IMR-90 (cell line): Measurements from ENCODE around the gene LYRM4. TPM values are rescaled to one million over a fixed set of nuclear protein-coding genes. Genes with fewer than 3 reads are reported as not detected.

ENCODE experiments used
- ATAC-seq: fragments of 200-7000 bp; cut with Tn5 transposase; 2 replicates; pipeline ENCODE4 v1.9.1; 2020; ENCODE audit warnings: low read depth, mild to moderate bottlenecking, moderate library complexity
- BruUV-seq: library from RNA; stranded (reverse); fragments of 400-500 nt; replicated peaks from 2 replicates; lab custom pipeline; 2021; lab: Mats Ljungman, UMichigan
- CTCF ChIA-PET: fragments of 300-600 bp; formaldehyde crosslinking; extraction: SDS; loops from one replicate; lab custom pipeline; 2021; ENCODE audit warnings: antibody characterized with exemption; lab: Yijun Ruan, JAX
- POLR2A ChIA-PET: fragments of 300-600 bp; sonication (Branson Sonifier 250); formaldehyde crosslinking; loops from one replicate; lab custom pipeline; 2022; ENCODE audit warnings: antibody characterized with exemption; ENCODE audit not compliant: unreplicated experiment; lab: Charles Lee
- DNase-seq: peaks from one replicate; pipeline ENCODE4 v3.0.0; 2013
- H2AFZ ChIP-seq: replicated peaks from 2 replicates; pipeline ENCODE3; 2013; ENCODE audit warnings: low read length, mild to moderate bottlenecking; ENCODE audit not compliant: poor library complexity
- H2AK5ac ChIP-seq: 2 replicates; pipeline ENCODE4 v1.6.1; 2013; ENCODE audit warnings: low read depth, low read length, inconsistent platforms
- H2AK9ac ChIP-seq: replicated peaks from 2 replicates; pipeline ENCODE3; 2013; ENCODE audit warnings: mild to moderate bottlenecking, low read depth, low read length, moderate library complexity; ENCODE audit not compliant: poor library complexity
- H2BK120ac ChIP-seq: 2 replicates; pipeline ENCODE4 v1.6.1; 2013; ENCODE audit warnings: low read depth, low read length, inconsistent platforms
- H2BK15ac ChIP-seq: 3 replicates; pipeline ENCODE4 v1.6.1; 2013; ENCODE audit warnings: low read depth, low read length, inconsistent platforms
- H2BK20ac ChIP-seq: 2 replicates; pipeline ENCODE4 v1.6.1; 2013; ENCODE audit warnings: low read depth, mild to moderate bottlenecking, inconsistent platforms, low read length, moderate library complexity
- H2BK5ac ChIP-seq: 2 replicates; pipeline ENCODE4 v1.6.1; 2013; ENCODE audit warnings: mild to moderate bottlenecking, low read depth, low read length, inconsistent platforms; ENCODE audit not compliant: poor library complexity, severe bottlenecking
- H3K14ac ChIP-seq: replicated peaks from 2 replicates; pipeline ENCODE4 v1.6.1; 2013; ENCODE audit warnings: low read depth, low read length, inconsistent platforms
- H3K18ac ChIP-seq: 2 replicates; pipeline ENCODE4 v1.6.1; 2013; ENCODE audit warnings: low read depth, low read length, control low read depth
- H3K23ac ChIP-seq: 2 replicates; pipeline ENCODE4 v1.6.1; 2013; ENCODE audit warnings: low read depth, low read length, inconsistent platforms
- H3K27ac ChIP-seq: 2 replicates; pipeline ENCODE4 v1.5.1; 2013; ENCODE audit warnings: mild to moderate bottlenecking, control low read depth, low read length; ENCODE audit not compliant: insufficient read depth
- H3K27me3 ChIP-seq: 2 replicates; pipeline ENCODE4 v1.6.1; 2013; ENCODE audit warnings: low read length; ENCODE audit not compliant: control insufficient read depth, insufficient read depth
- H3K36me3 ChIP-seq: 2 replicates; pipeline ENCODE4 v1.6.1; 2013; ENCODE audit warnings: low read length, mixed read lengths; ENCODE audit not compliant: control insufficient read depth, insufficient read depth
- H3K4ac ChIP-seq: 2 replicates; pipeline ENCODE4 v1.6.1; 2013; ENCODE audit warnings: low read depth, low read length, inconsistent platforms
- H3K4me1 ChIP-seq: 2 replicates; pipeline ENCODE4 v1.6.1; 2013; ENCODE audit warnings: low read length, mixed read lengths; ENCODE audit not compliant: control insufficient read depth, insufficient read depth
- H3K4me2 ChIP-seq: 2 replicates; pipeline ENCODE4 v1.6.1; 2013; ENCODE audit warnings: low read depth, mild to moderate bottlenecking, control low read depth, low read length, moderate library complexity
- H3K4me3 ChIP-seq: 2 replicates; pipeline ENCODE4 v1.5.1; 2013; ENCODE audit warnings: low read depth, mild to moderate bottlenecking, control low read depth, low read length, moderate library complexity; ENCODE audit not compliant: insufficient read depth
- H3K56ac ChIP-seq: 2 replicates; pipeline ENCODE4 v1.6.1; 2013; ENCODE audit warnings: low read length, inconsistent platforms; ENCODE audit not compliant: insufficient read depth; ENCODE audit errors: extremely low read depth
- H3K79me1 ChIP-seq, 2 experiments: 2 replicates each; pipeline ENCODE4 v1.6.1; 2013; ENCODE audit warnings: low read length in 2 of 2, inconsistent platforms in 1 of 2, low read depth in 1 of 2
- H3K9ac ChIP-seq: 2 replicates; pipeline ENCODE4 v1.6.1; 2013; ENCODE audit warnings: low read depth, low read length, control low read depth
- H3K9me1 ChIP-seq: 2 replicates; pipeline ENCODE4 v1.6.1; 2013; ENCODE audit warnings: low read length, inconsistent platforms; ENCODE audit not compliant: insufficient read depth
- H3K9me3 ChIP-seq: 2 replicates; pipeline ENCODE4 v1.6.1; 2013; ENCODE audit warnings: low read length; ENCODE audit not compliant: control insufficient read depth, insufficient read depth
- H4K20me1 ChIP-seq: 2 replicates; pipeline ENCODE4 v1.6.1; 2013; ENCODE audit warnings: low read length, inconsistent platforms; ENCODE audit not compliant: insufficient read depth
- H4K5ac ChIP-seq: 2 replicates; pipeline ENCODE4 v1.6.1; 2013; ENCODE audit warnings: mild to moderate bottlenecking, low read depth, low read length, control low read depth
- H4K8ac ChIP-seq, 2 experiments: 2 replicates each; pipeline ENCODE4 v1.6.1; 2013; ENCODE audit warnings: low read depth in 2 of 2, low read length in 2 of 2, control low read depth in 1 of 2, inconsistent platforms in 1 of 2
- H4K91ac ChIP-seq: 2 replicates; pipeline ENCODE4 v1.6.1; 2013; ENCODE audit warnings: low read depth, low read length, inconsistent platforms; ENCODE audit not compliant: insufficient read depth
- BHLHE40 ChIP-seq: fragments of 150-350 bp; IDR thresholded peaks from 2 replicates; pipeline ENCODE4 v1.6.1; 2016; ENCODE audit warnings: mild to moderate bottlenecking, low read depth, low read length
- CTCF ChIP-seq: conservative IDR thresholded peaks from 2 replicates; pipeline ENCODE4 v1.5.1; 2012; ENCODE audit warnings: mild to moderate bottlenecking, low read depth, low read length, improper control_type of control experiment
- FOS ChIP-seq: fragments of 150-350 bp; IDR thresholded peaks from 2 replicates; pipeline ENCODE4 v1.6.1; 2016; ENCODE audit warnings: low read depth, low read length
- MAFK ChIP-seq: IDR thresholded peaks from 2 replicates; pipeline ENCODE4 v1.6.1; 2012; ENCODE audit warnings: low read depth, low read length, improper control_type of control experiment
- MAZ ChIP-seq: IDR thresholded peaks from 2 replicates; pipeline ENCODE4 v1.6.1; 2012; ENCODE audit warnings: low read depth, mild to moderate bottlenecking, low read length, improper control_type of control experiment, moderate library complexity, borderline replicate concordance
- RFX5 ChIP-seq: IDR thresholded peaks from 2 replicates; pipeline ENCODE4 v1.8.0; 2012; ENCODE audit warnings: low read depth, mild to moderate bottlenecking, low read length, moderate library complexity
- SMC3 ChIP-seq: fragments of 150-350 bp; IDR thresholded peaks from 2 replicates; pipeline ENCODE4 v1.6.1; 2016; ENCODE audit warnings: low read depth, mild to moderate bottlenecking, antibody characterized with exemption, low read length, moderate library complexity
- WGBS, 2 experiments: methylation state at CpG; one replicate each; pipeline versions ENCODE4 v1.1.5 to v1.1.7; 2013; ENCODE audit warnings: missing lambda C conversion rate in 2 of 2; ENCODE audit not compliant: insufficient read length in 1 of 2; ENCODE audit errors: extremely low coverage in 2 of 2; 5-methylcytosine and 5-hydroxymethylcytosine counted together
- dilution Hi-C: fragments of 300-500 bp; cut with HindIII; formaldehyde crosslinking; loops from one replicate; pipeline ENCODE4 v1.14.3; 2018; ENCODE audit warnings: low sequenced_read_pairs; ENCODE audit not compliant: unreplicated experiment
- in situ Hi-C: fragments of 300-500 bp; cut with MboI; formaldehyde crosslinking; loops from 3 replicates; pipeline ENCODE4 v1.14.3; 2019; ENCODE audit warnings: low sequenced_read_pairs, inconsistent platforms, mixed read lengths
- intact Hi-C: fragments of 100-400 bp; cut with micrococcal nuclease; formaldehyde crosslinking; loops from 2 replicates; pipeline ENCODE4 v1.10.0; 2022
- polyA plus RNA-seq, 3 experiments: library from polyadenylated mRNA; depleted of rRNA; stranded (reverse); fragments of >200 nt; gene quantifications; 2 replicates each; pipeline ENCODE4 v1.2.3, GENCODE V29; 2012; ENCODE audit warnings: low replicate concordance in 1 of 3
- total RNA-seq: library from RNA; depleted of rRNA; stranded (reverse); fragments of >200 nt; gene quantifications from 2 replicates; pipeline ENCODE4 v1.2.3, GENCODE V29; 2012

LYRM4 gene
- total and polyA plus RNA-seq, 2 of the 4 experiments (the other 2 are of a cell fraction), result 11.5 to 26.6 TPM

GRCh38 chr6:5203546-5203945 is 57.2 kb downstream of the LYRM4 start:
- ChIA-PET CTCF (interaction anchor here (0.7 kb wide), 1 partner anchor 15 kb away, joined by 3 read pairs; no protein-coding TSS in a partner anchor), POLR2A (no interaction called here)
- no peak overlapping the region for H2AFZ ChIP-seq
- H2BK5ac ChIP-seq, result no peak overlapping the region
- H3K36me3 ChIP-seq, result no peaks in the 10 kb centered on the region
- H3K56ac ChIP-seq, result no peak overlapping the region
- dilution Hi-C loops, result no loop called here
- no peak overlapping the region for H2BK15ac ChIP-seq
- no peak for DNase-seq
- no peak overlapping the region for H2BK20ac ChIP-seq
- WGBS, 2 experiments, result 64% methylated on average over 7 of the region's 10 CpGs; no CpG with 5 or more reads in 1 of the 2 experiments
- no peaks in the 10 kb centered on the region for H3K9me3 ChIP-seq
- H3K27me3 ChIP-seq, result no peaks in the 10 kb centered on the region
- no peak overlapping the region for H2BK120ac ChIP-seq
- intact Hi-C loops, result no loop called here
- H2AK5ac ChIP-seq, result no peak overlapping the region
- H2AK9ac ChIP-seq, result no peak overlapping the region
- no peak overlapping the region for H3K9ac ChIP-seq
- peaks cover 10% of the 10 kb centered on the region for H3K4me1 ChIP-seq
- no peak overlapping the region for H4K91ac ChIP-seq
- ATAC-seq, result no peak
- no peak overlapping the region for H3K23ac ChIP-seq
- H3K27ac ChIP-seq, result no peak overlapping the region
- H3K4me3 ChIP-seq, result no peak overlapping the region
- no peak overlapping the region for H4K8ac ChIP-seq
- in situ Hi-C loops, result loop anchor here (25.0 kb wide), 1 partner anchor 1334 kb away; no protein-coding TSS in a partner anchor
- no TSS peak for BruUV-seq
- TF ChIP-seq MAZ, result no peak
- no peak for TF ChIP-seq CTCF
- TF ChIP-seq RFX5, result no peak
- TF ChIP-seq MAFK, result no peak
- TF ChIP-seq BHLHE40, result no peak
- TF ChIP-seq SMC3, result no peak
- TF ChIP-seq FOS, result no peak
- peaks cover 14% of the 10 kb centered on the region for H3K9me1 ChIP-seq
- no peak overlapping the region for H3K4me2 ChIP-seq
- no peak overlapping the region for H4K5ac ChIP-seq
- no peaks in the 10 kb centered on the region; the same call in 1 of the 2 replicates for H4K20me1 ChIP-seq
- no peak overlapping the region for H3K18ac ChIP-seq
- H3K14ac ChIP-seq, result no peak overlapping the region
- H3K79me1 ChIP-seq, result peaks cover 0 to 8% of the 10 kb centered on the region in 2 experiments; a peak in 1 of 4 replicates
- no peak overlapping the region for H3K4ac ChIP-seq
